A549 (cell line): ENCODE results near the gene KCNJ6. TPM values are rescaled to one million over a fixed set of nuclear protein-coding genes. Genes with fewer than 3 reads are reported as not detected.

Experiments used
- ATAC-seq, 2 experiments: fragments of 200-7000 bp in 1 of 2; fragments of >200 bp in 1 of 2; cut with Nextera tagmentation in 1 of 2; cut with Tn5 transposase in 1 of 2; 3 replicates each; pipeline versions ENCODE4 v1.8.0 to v1.9.1; 2018 to 2020; ENCODE audit warnings: mild to moderate bottlenecking in 1 of 2, moderate library complexity in 1 of 2
- CTCF ChIA-PET: fragments of 300-600 bp; sonication (Branson Sonifier 250); formaldehyde crosslinking; extraction: SDS; loops from one replicate; lab custom pipeline; 2021; ENCODE audit warnings: antibody characterized with exemption, inconsistent platforms; lab: Yijun Ruan, JAX
- POLR2A ChIA-PET: fragments of 350-600 bp; formaldehyde crosslinking; extraction: SDS; loops from one replicate; lab custom pipeline; 2021; ENCODE audit warnings: antibody characterized with exemption, inconsistent platforms; lab: Yijun Ruan, JAX
- DNase-seq, 2 experiments: peaks; one replicate each; pipeline versions ENCODE4 v3.0.0 to v3.0.0-alpha.2; 2011 to 2016; ENCODE audit warnings: low read depth in 1 of 2, low spot score in 1 of 2
- FAIRE-seq: peaks from 2 replicates; lab custom pipeline; 2011; peaks lifted over from hg19 to GRCh38; lab: Jason Lieb, UNC
- H3K27ac ChIP-seq, 2 experiments: fragments of >200 bp; sonication (Bioruptor Twin); formaldehyde crosslinking; 3 replicates each; pipeline ENCODE4 v1.5.1; 2016 to 2017
- H3K4me1 ChIP-seq: fragments of >200 bp; sonication (Bioruptor Twin); formaldehyde crosslinking; 3 replicates; pipeline ENCODE4 v1.6.1; 2016
- H3K4me2 ChIP-seq: fragments of >200 bp; sonication (Bioruptor Twin); formaldehyde crosslinking; 3 replicates; pipeline ENCODE4 v1.6.1; 2016
- H3K4me3 ChIP-seq: fragments of >200 bp; sonication (Bioruptor Twin); formaldehyde crosslinking; 3 replicates; pipeline ENCODE4 v1.5.1; 2016
- H3K9me3 ChIP-seq: fragments of >200 bp; sonication (Bioruptor Twin); formaldehyde crosslinking; 3 replicates; pipeline ENCODE4 v1.6.1; 2016
- ATOH8 ChIP-seq: fragments of 250-450 bp; sonication (Bioruptor Pico); IDR thresholded peaks from 2 replicates; pipeline ENCODE4 v1.5.0; 2020; ENCODE audit warnings: low read depth, mild to moderate bottlenecking, moderate library complexity
- BHLHE40 ChIP-seq: IDR thresholded peaks from 2 replicates; pipeline ENCODE4 v1.6.1; 2012; ENCODE audit warnings: low read depth, low read length, inconsistent platforms
- CBX2 ChIP-seq: fragments of 200-600 bp; sonication (generic); IDR thresholded peaks from 2 replicates; pipeline ENCODE4 v1.6.1; 2016; ENCODE audit warnings: low read depth, mild to moderate bottlenecking, borderline replicate concordance
- CBX8 ChIP-seq: fragments of 200-600 bp; sonication (generic); IDR thresholded peaks from 2 replicates; pipeline ENCODE4 v1.6.1; 2016
- CEBPB ChIP-seq, 2 experiments: fragments of >200 bp in 1 of 2; sonication (Bioruptor Twin) in 1 of 2; formaldehyde crosslinking in 1 of 2; IDR thresholded peaks; 2 replicates each; pipeline ENCODE4 v1.6.1; 2012 to 2016
- CHD2 ChIP-seq: fragments of 150-350 bp; IDR thresholded peaks from 2 replicates; pipeline ENCODE4 v1.6.1; 2014; ENCODE audit warnings: low read length; ENCODE audit not compliant: partially characterized antibody
- CHD4 ChIP-seq: fragments of 200-600 bp; sonication (generic); IDR thresholded peaks from 2 replicates; pipeline ENCODE4 v1.6.1; 2016; ENCODE audit warnings: antibody characterized with exemption, mild to moderate bottlenecking, borderline replicate concordance
- E2F6 ChIP-seq: IDR thresholded peaks from 2 replicates; pipeline ENCODE4 v1.6.1; 2012; ENCODE audit warnings: low read depth, borderline replicate concordance
- ELK1 ChIP-seq: fragments of 150-350 bp; IDR thresholded peaks from 2 replicates; pipeline ENCODE4 v1.6.1; 2014; ENCODE audit warnings: low read depth, mild to moderate bottlenecking, low read length
- ESRRA ChIP-seq: fragments of 150-350 bp; IDR thresholded peaks from 2 replicates; pipeline ENCODE4 v1.6.1; 2014; ENCODE audit warnings: mild to moderate bottlenecking, low read length, borderline replicate concordance
- FOSB ChIP-seq: fragments of 250-450 bp; sonication (Bioruptor Pico); IDR thresholded peaks from 2 replicates; pipeline ENCODE4 v1.5.0; 2020; ENCODE audit warnings: mild to moderate bottlenecking, moderate library complexity
- FOSL2 ChIP-seq, 2 experiments: fragments of 450-650 bp in 1 of 2; fragments of >200 bp in 1 of 2; sonication (Bioruptor Twin) in 1 of 2; formaldehyde crosslinking; IDR thresholded peaks; 2 replicates each; pipeline versions ENCODE4 v1.5.0 to v1.6.1; 2016 to 2020; ENCODE audit warnings: mild to moderate bottlenecking in 1 of 2, moderate library complexity in 1 of 2
- FOXS1 ChIP-seq: fragments of 250-450 bp; sonication (Bioruptor Pico); IDR thresholded peaks from 2 replicates; pipeline ENCODE4 v1.5.0; 2020; ENCODE audit warnings: mild to moderate bottlenecking, moderate library complexity
- GATA3 ChIP-seq: IDR thresholded peaks from 2 replicates; pipeline ENCODE4 v1.6.1; 2012; ENCODE audit warnings: borderline replicate concordance
- HDAC2 ChIP-seq: fragments of 200-600 bp; sonication (generic); IDR thresholded peaks from 2 replicates; pipeline ENCODE4 v1.6.1; 2016
- HOXA7 ChIP-seq: fragments of 250-450 bp; sonication (Bioruptor Pico); IDR thresholded peaks from 2 replicates; pipeline ENCODE4 v1.5.0; 2020; ENCODE audit warnings: mild to moderate bottlenecking, moderate library complexity
- JUNB ChIP-seq: fragments of >200 bp; sonication (Bioruptor Twin); formaldehyde crosslinking; IDR thresholded peaks from 2 replicates; pipeline ENCODE4 v1.6.1; 2016
- KDM1A ChIP-seq: fragments of 200-600 bp; sonication (generic); IDR thresholded peaks from 2 replicates; pipeline ENCODE4 v1.6.1; 2016; ENCODE audit warnings: low read depth, mild to moderate bottlenecking
- KDM5A ChIP-seq: fragments of 200-600 bp; sonication (generic); IDR thresholded peaks from 2 replicates; pipeline ENCODE4 v1.6.1; 2016; ENCODE audit warnings: antibody characterized with exemption, mild to moderate bottlenecking
- MYC ChIP-seq: IDR thresholded peaks from 2 replicates; pipeline ENCODE4 v1.6.1; 2012; ENCODE audit warnings: mild to moderate bottlenecking, inconsistent platforms, low read length, improper control_type of control experiment, borderline replicate concordance
- NPAS2 ChIP-seq: fragments of 250-450 bp; sonication (Bioruptor Pico); IDR thresholded peaks from 2 replicates; pipeline ENCODE4 v1.8.0; 2022; ENCODE audit warnings: mild to moderate bottlenecking, moderate library complexity, borderline replicate concordance
- POLR2A ChIP-seq: IDR thresholded peaks from 2 replicates; pipeline ENCODE4 v1.6.1; 2012; ENCODE audit warnings: mild to moderate bottlenecking, low read length
- POLR2AphosphoS2 ChIP-seq: conservative IDR thresholded peaks from 2 replicates; pipeline ENCODE4 v1.6.1; 2012; ENCODE audit warnings: low read length, improper control_type of control experiment, inconsistent platforms
- RARB ChIP-seq: fragments of 250-450 bp; sonication (Bioruptor Pico); IDR thresholded peaks from 2 replicates; pipeline ENCODE4 v1.8.0; 2021; ENCODE audit warnings: mild to moderate bottlenecking, moderate library complexity
- RCOR1 ChIP-seq: fragments of 150-350 bp; IDR thresholded peaks from 2 replicates; pipeline ENCODE4 v1.6.1; 2014; ENCODE audit warnings: antibody characterized with exemption, low read length, low read depth
- SMC3 ChIP-seq: fragments of >200 bp; sonication (Bioruptor Twin); formaldehyde crosslinking; IDR thresholded peaks from 3 replicates; pipeline ENCODE4 v1.6.1; 2018; ENCODE audit warnings: inconsistent platforms
- SREBF2 ChIP-seq: fragments of 450-650 bp; IDR thresholded peaks from 2 replicates; pipeline ENCODE4 v1.6.1; 2014; ENCODE audit warnings: mild to moderate bottlenecking, moderate library complexity
- TFCP2L1 ChIP-seq: fragments of 250-450 bp; sonication (Bioruptor Pico); IDR thresholded peaks from 2 replicates; pipeline ENCODE4 v1.5.0; 2021; ENCODE audit warnings: mild to moderate bottlenecking
- TP53 ChIP-seq: fragments of 250-450 bp; sonication (Bioruptor Pico); IDR thresholded peaks from 2 replicates; pipeline ENCODE4 v1.5.0; 2021; ENCODE audit warnings: mild to moderate bottlenecking, moderate library complexity
- USF2 ChIP-seq: fragments of 450-650 bp; IDR thresholded peaks from 2 replicates; pipeline ENCODE4 v1.6.1; 2014; ENCODE audit warnings: antibody characterized with exemption
- ZC3H11A ChIP-seq: fragments of 450-650 bp; IDR thresholded peaks from 2 replicates; pipeline ENCODE4 v1.6.1; 2014; ENCODE audit warnings: antibody characterized with exemption, mild to moderate bottlenecking
- ZNF302 ChIP-seq: fragments of 250-450 bp; sonication (Bioruptor Pico); IDR thresholded peaks from 2 replicates; pipeline ENCODE4 v1.9.0; 2021; ENCODE audit warnings: inconsistent platforms, mild to moderate bottlenecking, moderate library complexity
- WGBS: methylation state at CpG from one replicate; pipeline ENCODE4 v1.1.6; 2017; ENCODE audit errors: missing lambda C conversion rate; 5-methylcytosine and 5-hydroxymethylcytosine counted together
- polyA plus RNA-seq, 4 experiments: library from polyadenylated mRNA; depleted of rRNA in 3 of 4; stranded (reverse); fragments of >200 nt; fragmentation: RNase III in 1 of 4; extraction: RNeasy Plus Mini Kit Qiagen cat#74134 plus additional on column Dnase treatment in 1 of 4; gene quantifications; 2 replicates in 3 of 4; 3 replicates in 1 of 4; pipeline ENCODE4 v1.2.3, GENCODE V29; 2011 to 2017

Gene KCNJ6
- polyA plus RNA-seq, 2 of the 4 experiments (the other 2 are of a cell fraction): 0.68 to 1.4 TPM

GRCh38 chr21:37899146-37899545 is 17.1 kb downstream of the KCNJ6 start:
- H3K9me3 ChIP-seq: no peaks in the 10 kb centered on the region
- POLR2A ChIA-PET: no interaction called here
- no peaks in the 10 kb centered on the region for H3K4me1 ChIP-seq
- TF ChIP-seq MYC (no peak), ZNF302 (CRISPR knock-in tag) (no peak), ZC3H11A (no peak), KDM1A (no peak), CEBPB (IDR thresholded peaks at IDR 0.05) (no peak), ATOH8 (CRISPR knock-in tag) (no peak), SMC3 (no peak), POLR2AphosphoS2 (no peak), HOXA7 (CRISPR knock-in tag) (no peak), KDM5A (no peak), GATA3 (no peak), TP53 (CRISPR knock-in tag) (no peak), FOSB (no peak), USF2 (no peak)
- H3K4me2 ChIP-seq: no peak overlapping the region
- DNase-seq (no peak), FAIRE-seq (no peak), ATAC-seq (no peak)
- CTCF ChIA-PET: interaction anchor here (1.2 to 1.3 kb wide), 2 partner anchors 12 to 14 kb away, joined by 3 to 4 read pairs; no protein-coding TSS in a partner anchor
- WGBS: 51% methylated on average over 6 of the region's 6 CpGs
- H3K27ac ChIP-seq: no peak overlapping the region
- H3K4me3 ChIP-seq: no peak overlapping the region

GRCh38 chr21:37896788-37897187 is 19.5 kb downstream of the KCNJ6 start:
- ChIA-PET POLR2A (no interaction called here), CTCF (interaction anchor here (1.0 to 1.1 kb wide), 2 partner anchors 9 to 333 kb away, joined by 3 read pairs; no protein-coding TSS in a partner anchor)
- no peak overlapping the region for H3K27ac ChIP-seq
- TF ChIP-seq KDM1A (no peak), CBX2 (no peak), TP53 (CRISPR knock-in tag) (no peak), JUNB (no peak), CHD2 (no peak), ESRRA (no peak), FOXS1 (CRISPR knock-in tag) (no peak), SREBF2 (no peak), TFCP2L1 (CRISPR knock-in tag) (no peak)
- H3K4me1 ChIP-seq: no peaks in the 10 kb centered on the region
- ATAC-seq (no peak), DNase-seq (no peak), FAIRE-seq (no peak)
- H3K4me2 ChIP-seq: no peak overlapping the region
- 48% methylated on average over 4 of the region's 5 CpGs for WGBS
- H3K4me3 ChIP-seq: no peak overlapping the region
- H3K9me3 ChIP-seq: no peaks in the 10 kb centered on the region

GRCh38 chr21:37891972-37892371 is 24.3 kb downstream of the KCNJ6 start:
- H3K4me3 ChIP-seq: no peak overlapping the region
- no peak for ATAC-seq
- H3K4me2 ChIP-seq: no peak overlapping the region
- DNase-seq: no peak
- 50% methylated on average over 2 of the region's 2 CpGs for WGBS
- no peak for FAIRE-seq
- ChIA-PET CTCF (interaction anchor here (1.2 kb wide), 1 partner anchor 21 kb away, joined by 4 read pairs; no protein-coding TSS in a partner anchor), POLR2A (no interaction called here)
- H3K9me3 ChIP-seq: no peaks in the 10 kb centered on the region
- H3K4me1 ChIP-seq: peaks cover 3% of the 10 kb centered on the region; the same call in 2 of the 3 replicates
- TF ChIP-seq BHLHE40 (no peak), FOSB (no peak), RARB (CRISPR knock-in tag) (no peak), SMC3 (no peak), ELK1 (no peak), NPAS2 (CRISPR knock-in tag) (no peak), CBX2 (no peak), FOSL2 (IDR thresholded peaks at IDR 0.05) (no peak), FOSL2 (CRISPR knock-in tag; IDR thresholded peaks at IDR 0.05) (no peak), HDAC2 (no peak), JUNB (no peak), POLR2A (no peak), ESRRA (no peak), CHD4 (no peak), CBX8 (no peak), RCOR1 (no peak), HOXA7 (CRISPR knock-in tag) (no peak), USF2 (no peak), E2F6 (no peak)
- no peak overlapping the region for H3K27ac ChIP-seq
